Stomach smooth muscle (tissue), 2 donors: Measurements from ENCODE around the gene TMEM131.

Experiments
- H3K27ac ChIP-seq: one replicate; pipeline ENCODE4 v1.7.0; 2013; ENCODE audit warnings: mild to moderate bottlenecking, low read length, inconsistent platforms
- H3K27me3 ChIP-seq, 2 donors: one replicate each; pipeline ENCODE4 v1.7.0; 2013; ENCODE audit warnings: low read length in 2 of 2; ENCODE audit not compliant: insufficient read depth in 2 of 2, control insufficient read depth in 1 of 2
- H3K36me3 ChIP-seq, 2 donors: one replicate each; pipeline ENCODE4 v1.7.0; 2013; ENCODE audit warnings: low read length in 2 of 2; ENCODE audit not compliant: control insufficient read depth in 2 of 2, insufficient read depth in 2 of 2
- H3K4me1 ChIP-seq: one replicate; pipeline ENCODE4 v1.7.0; 2013; ENCODE audit warnings: low read length; ENCODE audit not compliant: control insufficient read depth, insufficient read depth
- H3K4me3 ChIP-seq, 2 donors: one replicate each; pipeline ENCODE4 v1.7.0; 2013; ENCODE audit warnings: low read length in 2 of 2
- H3K9ac ChIP-seq, 2 donors: one replicate each; pipeline ENCODE4 v1.7.0; 2013; ENCODE audit warnings: low read length in 2 of 2, mild to moderate bottlenecking in 1 of 2
- H3K9me3 ChIP-seq, 2 donors: one replicate each; pipeline ENCODE4 v1.7.0; 2013; ENCODE audit warnings: low read length in 2 of 2; ENCODE audit not compliant: control insufficient read depth in 2 of 2
- donor health status: healthy.
- donor health status: Pancreatic carcinoma.

Gene TMEM131

DNA sequence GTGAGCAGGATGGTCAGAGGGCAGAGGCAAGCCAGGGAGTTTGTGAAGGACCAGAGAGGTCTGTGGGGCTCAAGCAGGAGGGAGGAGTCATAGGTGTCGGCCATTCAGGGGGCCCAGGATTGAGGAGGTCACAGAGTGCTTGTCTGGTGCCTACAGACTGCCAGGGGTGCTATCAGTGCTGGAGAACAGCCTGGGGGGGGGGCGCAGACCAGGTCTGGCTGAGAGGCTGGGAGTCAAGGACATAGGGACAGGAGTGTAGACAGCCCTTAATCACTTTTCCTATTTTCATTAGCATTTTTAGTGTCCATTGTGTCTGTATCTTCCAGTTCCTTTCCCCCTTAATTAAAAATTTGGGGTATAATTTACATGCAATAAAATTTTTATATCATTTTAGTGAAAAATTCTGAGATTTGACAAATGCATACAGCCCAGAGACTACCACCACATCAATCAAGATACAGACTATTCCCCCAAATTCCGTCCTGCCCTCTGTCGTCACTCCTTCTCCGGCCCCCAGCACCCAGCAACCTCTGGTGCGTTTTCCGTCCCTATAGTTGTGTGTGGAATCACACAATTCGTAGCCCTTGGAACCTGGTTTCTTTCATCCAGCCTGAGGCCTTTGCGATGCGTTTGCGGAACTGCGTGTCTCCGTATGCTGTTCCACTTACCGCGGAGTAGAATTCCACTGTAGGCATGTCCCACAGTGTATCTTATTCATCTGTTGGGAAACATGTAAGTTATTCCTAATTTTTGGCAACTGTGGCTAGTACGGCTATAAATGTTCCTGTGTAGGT, 276.2 kb downstream of the TMEM131 start:
- Histone ChIP-seq H3K27me3 (peaks cover 2 to 5% of the 10 kb centered on the region in 2 donors), H3K9me3 (no peaks in the 10 kb centered on the region), H3K27ac (no peak overlapping the region), H3K36me3 (no peaks in the 10 kb centered on the region), H3K9ac (no peak overlapping the region), H3K4me3 (no peak overlapping the region), H3K4me1 (no peaks in the 10 kb centered on the region)

DNA sequence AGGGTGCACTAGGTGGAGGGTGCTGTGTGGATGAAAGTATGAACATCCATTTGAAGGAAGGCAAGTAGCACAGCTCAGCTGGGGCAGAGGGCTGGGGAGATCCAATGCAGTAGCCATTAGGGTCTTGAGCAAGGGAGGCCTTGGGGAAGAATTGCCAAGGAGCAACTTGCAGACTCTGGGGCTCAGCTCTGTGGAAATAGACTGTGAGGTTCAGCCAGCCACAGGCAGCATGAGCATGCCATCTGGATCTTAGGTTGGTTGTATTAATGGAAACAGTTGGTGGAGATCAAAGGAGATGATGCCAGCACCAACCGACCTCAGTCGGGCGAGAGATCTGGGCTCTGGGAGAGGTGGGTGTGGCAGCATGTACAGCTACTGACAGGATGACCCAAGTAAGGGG, 276.8 kb downstream of the TMEM131 start:
- Histone ChIP-seq H3K4me1 (no peaks in the 10 kb centered on the region), H3K9ac (no peak overlapping the region), H3K27ac (no peak overlapping the region), H3K4me3 (no peak overlapping the region), H3K36me3 (no peaks in the 10 kb centered on the region), H3K9me3 (no peaks in the 10 kb centered on the region), H3K27me3 (peaks cover 0 to 3% of the 10 kb centered on the region in 2 donors)

DNA sequence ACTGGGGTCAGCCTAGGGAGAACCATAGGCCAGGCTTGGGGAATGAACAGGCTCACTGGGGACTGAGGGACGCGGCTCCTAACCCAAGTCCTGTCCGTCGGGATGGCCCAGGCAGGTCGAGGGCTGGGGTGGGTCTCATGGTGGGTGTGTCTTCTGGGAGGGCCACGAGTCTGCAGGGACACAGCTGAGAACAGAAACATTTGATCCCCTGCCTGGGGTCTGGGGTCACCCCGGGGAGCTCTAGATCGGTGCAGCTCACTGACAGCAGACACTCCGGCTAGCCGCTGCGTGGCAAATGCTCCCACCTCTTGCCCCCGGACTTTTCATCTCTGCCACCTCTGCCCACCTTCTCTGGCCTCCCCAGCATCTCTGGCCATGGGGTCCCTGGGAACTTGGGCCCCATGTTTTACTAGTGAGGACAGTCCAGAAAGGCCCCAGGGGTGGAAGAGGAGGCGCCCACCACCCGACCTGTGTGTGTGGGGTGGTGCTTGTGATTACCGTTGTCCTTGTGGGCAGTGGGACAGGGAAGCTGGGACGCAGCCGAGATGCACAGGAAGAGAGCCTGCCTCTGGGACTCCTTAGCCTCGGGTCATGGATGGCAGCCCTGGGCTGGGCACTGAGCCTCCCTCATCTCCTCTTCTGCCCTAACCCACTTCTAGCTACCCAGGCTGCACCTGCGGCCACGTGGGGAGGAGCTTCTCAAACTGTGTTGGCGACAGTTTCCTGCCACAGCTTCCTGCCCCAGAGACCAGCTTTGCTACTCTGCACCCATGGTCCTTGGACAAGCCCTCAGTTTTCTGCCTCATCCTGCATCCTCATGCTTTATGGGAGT, 277.5 kb downstream of the TMEM131 start:
- Histone ChIP-seq H3K27me3 (no peaks in the 10 kb centered on the region), H3K4me1 (no peaks in the 10 kb centered on the region), H3K9me3 (no peaks in the 10 kb centered on the region), H3K9ac (no peak overlapping the region), H3K36me3 (no peaks in the 10 kb centered on the region), H3K27ac (no peak overlapping the region), H3K4me3 (no peak overlapping the region)

DNA sequence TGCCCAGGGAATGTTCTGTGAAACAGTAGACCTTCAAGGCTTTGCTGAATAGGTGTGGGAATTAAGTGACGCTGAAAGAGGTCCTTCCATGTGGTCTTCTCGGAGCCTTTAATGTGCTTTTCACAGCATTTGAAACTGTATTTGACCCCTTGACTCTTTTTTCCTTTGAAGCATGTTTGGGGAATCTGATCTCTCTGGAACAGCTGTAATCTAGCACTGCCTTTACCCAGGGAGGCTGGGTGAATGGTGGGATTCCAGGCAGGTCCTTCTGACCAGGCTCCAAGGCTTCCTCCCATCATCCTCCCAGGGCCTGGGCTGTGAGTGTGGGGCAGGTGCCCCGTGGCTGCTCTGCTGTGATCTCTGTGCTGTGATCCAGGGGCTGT, 278.1 kb downstream of the TMEM131 start:
- H3K4me3 ChIP-seq, result no peak overlapping the region
- H3K27ac ChIP-seq, result no peak overlapping the region

DNA sequence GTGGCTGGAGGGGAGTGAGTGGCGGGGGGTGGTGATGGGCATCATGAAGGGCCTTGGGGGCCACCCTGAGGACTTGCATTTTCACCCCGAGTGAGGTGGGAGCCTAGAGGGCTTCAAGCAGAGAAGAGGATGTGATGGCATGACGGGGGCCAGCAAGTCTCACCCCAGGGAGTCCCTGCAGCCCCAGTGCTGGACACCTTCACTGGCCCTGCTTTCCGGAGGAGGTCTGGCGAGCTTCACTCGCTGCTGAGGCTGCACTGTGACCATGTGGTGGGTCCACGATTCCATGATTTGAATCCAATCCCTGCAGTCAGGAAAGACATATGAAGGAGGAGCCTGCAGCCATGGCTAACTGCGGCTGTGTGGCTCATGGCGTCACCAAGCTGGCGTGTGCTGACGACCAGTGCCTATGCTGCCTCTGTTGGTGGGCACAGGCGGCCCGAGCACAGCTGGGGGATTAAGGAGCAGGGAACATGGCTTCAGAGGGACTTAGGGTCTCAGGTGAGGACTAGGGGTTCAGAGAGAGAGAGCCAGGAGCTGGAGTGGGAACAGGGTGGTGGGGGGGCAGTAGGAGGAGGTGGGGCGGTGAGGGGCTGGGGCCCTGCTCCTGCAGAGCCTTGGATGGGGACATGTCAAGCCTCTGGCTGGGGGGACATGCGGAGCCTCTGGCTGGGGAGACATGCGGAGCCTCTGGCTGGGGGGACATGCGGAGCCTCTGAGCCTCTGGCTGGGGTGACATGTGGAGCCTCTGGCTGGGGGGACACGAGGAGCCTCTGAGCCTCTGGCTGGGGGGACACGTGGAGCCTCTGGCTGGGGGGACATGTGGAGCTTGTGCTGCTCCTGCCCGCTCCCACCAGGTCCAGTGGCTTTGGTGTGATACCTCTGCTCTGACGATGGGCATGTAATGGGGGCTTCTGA, 278.8 kb downstream of the TMEM131 start:
- no peaks in the 10 kb centered on the region for H3K27me3 ChIP-seq
- no peak overlapping the region for H3K27ac ChIP-seq
- no peaks in the 10 kb centered on the region for H3K4me1 ChIP-seq
- no peaks in the 10 kb centered on the region for H3K9me3 ChIP-seq
- H3K4me3 ChIP-seq, result no peak overlapping the region
- no peak overlapping the region for H3K9ac ChIP-seq
- H3K36me3 ChIP-seq, result no peaks in the 10 kb centered on the region

More for the DNA sequence above, 278.1 kb downstream of the TMEM131 start:
- no peaks in the 10 kb centered on the region for H3K4me1 ChIP-seq
- no peaks in the 10 kb centered on the region for H3K27me3 ChIP-seq
- no peaks in the 10 kb centered on the region for H3K36me3 ChIP-seq
- H3K9ac ChIP-seq, result no peak overlapping the region
- H3K9me3 ChIP-seq, result no peaks in the 10 kb centered on the region

DNA sequence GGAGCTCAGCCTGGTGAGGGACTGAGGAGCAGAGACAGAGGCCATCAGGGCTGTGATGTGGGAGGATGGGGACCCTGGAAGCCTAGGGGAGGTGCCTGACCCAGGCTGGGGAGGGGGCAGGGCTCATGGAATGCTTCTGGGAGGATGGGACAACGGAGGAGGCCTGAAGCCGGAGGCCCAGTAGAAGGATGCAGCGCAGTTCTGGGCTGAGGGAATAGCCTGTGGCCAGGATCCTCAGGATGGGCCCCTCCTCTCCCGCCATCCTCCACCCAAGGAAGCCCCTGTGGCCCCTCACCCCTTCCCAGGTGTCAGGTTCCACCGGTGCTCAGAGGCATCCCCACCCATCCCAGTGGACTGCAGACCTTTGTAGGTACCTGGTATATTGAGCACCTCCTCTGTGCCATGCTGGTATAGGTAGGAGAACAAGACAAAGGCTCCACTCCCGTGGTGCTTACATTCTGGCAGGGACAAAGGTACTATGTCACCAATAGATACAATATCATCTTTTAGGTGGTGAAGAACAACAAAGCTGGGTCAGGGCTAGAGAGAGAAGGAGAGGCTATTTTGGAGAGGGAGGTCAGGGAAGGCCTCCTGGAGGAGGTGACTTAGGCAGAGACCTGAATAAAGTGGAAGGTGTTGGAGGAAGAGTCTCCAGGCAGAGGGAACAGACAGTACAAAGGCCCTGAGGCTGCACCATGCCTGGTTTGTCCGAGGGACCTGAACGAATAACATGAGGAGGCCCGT, 279.6 kb downstream of the TMEM131 start:
- Histone ChIP-seq H3K4me3 (no peak overlapping the region), H3K27ac (no peak overlapping the region), H3K9me3 (no peaks in the 10 kb centered on the region), H3K36me3 (no peaks in the 10 kb centered on the region), H3K9ac (no peak overlapping the region), H3K27me3 (no peaks in the 10 kb centered on the region), H3K4me1 (no peaks in the 10 kb centered on the region)

DNA sequence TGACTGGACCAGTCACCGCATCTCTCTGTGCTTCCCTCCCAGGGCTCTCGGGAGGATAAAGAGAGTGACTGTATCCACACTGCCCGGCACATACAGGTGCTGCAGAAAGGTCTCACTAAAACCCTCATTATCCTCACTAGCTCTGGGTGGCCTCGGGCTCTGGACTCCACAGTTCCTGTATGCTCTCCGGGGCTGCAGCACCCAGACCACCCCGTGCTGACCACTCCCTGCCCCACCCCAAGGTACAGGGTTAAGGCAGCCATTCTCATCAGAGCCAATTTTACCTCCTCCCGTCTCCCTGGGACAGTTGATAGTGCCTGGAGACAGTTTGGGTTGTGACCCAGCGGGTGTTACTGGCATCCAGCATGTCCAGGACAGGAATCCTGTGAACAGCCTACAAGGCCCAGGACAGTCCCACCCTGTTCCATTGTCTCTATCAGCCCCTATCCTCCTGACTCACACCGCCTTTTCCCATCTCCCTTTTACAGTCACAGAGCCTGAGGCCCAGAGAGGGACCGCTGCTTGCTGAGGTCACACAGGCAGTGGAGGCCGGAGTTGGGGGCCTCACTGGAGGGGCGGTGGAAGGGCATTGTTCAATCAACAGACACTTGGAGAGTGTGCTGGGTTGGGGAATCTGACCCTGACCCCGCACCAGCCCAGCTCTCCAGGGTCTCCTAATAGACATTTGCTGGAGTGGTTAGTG, 280.6 kb downstream of the TMEM131 start:
- Histone ChIP-seq H3K9ac (no peak overlapping the region), H3K36me3 (no peaks in the 10 kb centered on the region), H3K27me3 (no peaks in the 10 kb centered on the region), H3K9me3 (no peaks in the 10 kb centered on the region), H3K27ac (no peak overlapping the region), H3K4me1 (no peaks in the 10 kb centered on the region), H3K4me3 (no peak overlapping the region)

DNA sequence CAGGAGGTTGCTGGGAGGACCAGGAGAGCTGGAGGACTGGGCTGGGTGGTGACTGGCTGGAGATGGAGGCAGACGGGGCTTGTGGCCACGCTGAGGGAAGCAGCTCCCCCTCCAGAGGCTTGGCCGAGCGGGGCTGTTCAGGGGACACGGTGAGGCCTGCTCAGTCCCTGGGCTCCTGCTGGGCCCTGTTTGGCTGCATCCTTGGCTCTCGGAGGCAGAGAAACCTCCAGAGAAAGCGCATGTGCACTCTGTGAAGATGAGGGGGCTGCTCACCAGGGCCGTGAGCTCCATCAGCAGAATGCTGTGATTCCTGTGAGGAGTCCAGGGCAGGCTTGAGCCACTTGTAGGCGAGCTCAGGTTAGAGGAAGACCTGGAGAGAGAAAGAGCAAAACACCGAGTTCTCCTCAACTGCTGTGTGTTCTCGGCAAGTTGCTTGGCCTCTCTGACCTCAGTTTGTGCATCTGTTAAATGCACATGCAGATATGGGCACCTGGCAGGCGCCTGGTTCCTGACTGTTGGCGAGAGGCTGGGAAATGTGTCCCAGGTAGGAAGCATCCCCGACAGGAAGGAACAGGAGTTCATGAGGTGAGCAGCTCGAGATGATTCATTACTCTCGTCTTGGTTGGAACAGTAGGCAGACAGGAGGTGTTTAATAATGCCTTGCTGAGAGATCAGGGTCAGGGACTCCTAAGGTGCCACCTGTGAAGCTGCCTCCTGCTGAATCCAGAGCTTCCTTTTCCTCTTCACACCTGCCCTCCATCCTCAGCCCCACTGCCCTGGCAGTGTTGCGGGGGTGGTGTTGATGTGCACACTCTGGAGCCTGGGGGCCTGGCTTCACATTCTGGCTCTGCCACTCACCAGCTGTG, 281.4 kb downstream of the TMEM131 start:
- Histone ChIP-seq H3K27me3 (peaks cover 0 to 3% of the 10 kb centered on the region in 2 donors), H3K4me3 (no peak overlapping the region), H3K4me1 (no peaks in the 10 kb centered on the region), H3K9me3 (no peaks in the 10 kb centered on the region), H3K9ac (no peak overlapping the region), H3K27ac (no peak overlapping the region), H3K36me3 (no peaks in the 10 kb centered on the region)
